ENCODE measurements around the gene DENND6B.
A peak's percentile ranks its signal among the peaks of the same experiment; 100 is the strongest.

DNA sequence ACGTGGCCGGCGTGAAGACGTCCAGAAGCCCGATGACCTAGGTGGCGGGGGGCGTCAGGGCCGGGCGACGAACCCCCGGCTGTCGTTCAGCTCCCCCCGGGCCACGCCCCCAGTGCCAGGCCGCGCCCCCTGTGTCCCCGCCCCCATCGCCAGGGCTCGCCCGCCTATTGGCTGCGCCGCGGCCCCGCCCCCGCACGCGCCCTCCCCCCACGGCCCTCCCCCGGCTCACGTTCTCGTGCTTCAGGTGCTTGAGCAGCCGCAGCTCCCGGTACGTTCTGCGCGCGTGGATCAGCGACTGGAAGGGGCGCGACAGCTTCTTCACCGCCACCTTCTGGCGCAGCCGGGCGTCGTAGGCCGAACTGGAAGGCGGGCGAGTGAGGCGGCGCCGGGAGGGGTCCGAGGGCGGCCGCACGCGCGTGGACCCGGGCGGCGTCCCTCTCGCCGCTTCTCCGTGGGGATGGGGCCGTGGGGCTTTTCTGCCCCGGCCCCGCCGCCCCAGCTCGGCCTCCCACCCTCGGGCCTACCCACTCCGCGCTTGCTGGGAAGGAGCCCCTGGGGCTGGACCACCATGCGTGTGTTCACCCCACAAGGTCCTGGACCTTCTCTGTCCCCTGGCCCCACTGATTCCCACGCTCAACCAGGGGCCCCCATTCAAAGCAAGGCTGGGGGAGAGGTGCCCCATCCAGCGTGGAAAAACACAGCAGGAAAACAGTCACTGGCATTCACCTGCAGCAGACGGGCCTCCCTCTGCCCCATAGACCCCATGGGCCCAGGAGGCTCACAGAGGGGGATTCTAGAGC is 59.0 kb downstream of the DENND6B start:
- TF ChIP-seq EZH2phosphoT487 (IDR thresholded peaks at IDR 0.05; ENCODE audit: unreplicated experiment) (no peak), ZNF331 (CRISPR knock-in tag; IDR thresholded peaks at IDR 0.05; ENCODE audit: low read depth) (no peak), POLR2AphosphoS5 (IDR thresholded peaks at IDR 0.05; ENCODE audit: low read depth) (no peak), EZH2 (IDR thresholded peaks at IDR 0.05; ENCODE audit: low read depth, unreplicated experiment) (no peak)
- TF ChIP-seq, protein P1, sequence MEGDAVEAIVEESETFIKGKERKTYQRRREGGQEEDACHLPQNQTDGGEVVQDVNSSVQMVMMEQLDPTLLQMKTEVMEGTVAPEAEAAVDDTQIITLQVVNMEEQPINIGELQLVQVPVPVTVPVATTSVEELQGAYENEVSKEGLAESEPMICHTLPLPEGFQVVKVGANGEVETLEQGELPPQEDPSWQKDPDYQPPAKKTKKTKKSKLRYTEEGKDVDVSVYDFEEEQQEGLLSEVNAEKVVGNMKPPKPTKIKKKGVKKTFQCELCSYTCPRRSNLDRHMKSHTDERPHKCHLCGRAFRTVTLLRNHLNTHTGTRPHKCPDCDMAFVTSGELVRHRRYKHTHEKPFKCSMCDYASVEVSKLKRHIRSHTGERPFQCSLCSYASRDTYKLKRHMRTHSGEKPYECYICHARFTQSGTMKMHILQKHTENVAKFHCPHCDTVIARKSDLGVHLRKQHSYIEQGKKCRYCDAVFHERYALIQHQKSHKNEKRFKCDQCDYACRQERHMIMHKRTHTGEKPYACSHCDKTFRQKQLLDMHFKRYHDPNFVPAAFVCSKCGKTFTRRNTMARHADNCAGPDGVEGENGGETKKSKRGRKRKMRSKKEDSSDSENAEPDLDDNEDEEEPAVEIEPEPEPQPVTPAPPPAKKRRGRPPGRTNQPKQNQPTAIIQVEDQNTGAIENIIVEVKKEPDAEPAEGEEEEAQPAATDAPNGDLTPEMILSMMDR (conservative IDR thresholded peaks at IDR 0.05; ENCODE audit: low read depth in 2 of 2): 0 out of 4 replicates have a peak, but pooled peaks have one; percentile 9 to 14
- TF ChIP-seq, protein P2, sequence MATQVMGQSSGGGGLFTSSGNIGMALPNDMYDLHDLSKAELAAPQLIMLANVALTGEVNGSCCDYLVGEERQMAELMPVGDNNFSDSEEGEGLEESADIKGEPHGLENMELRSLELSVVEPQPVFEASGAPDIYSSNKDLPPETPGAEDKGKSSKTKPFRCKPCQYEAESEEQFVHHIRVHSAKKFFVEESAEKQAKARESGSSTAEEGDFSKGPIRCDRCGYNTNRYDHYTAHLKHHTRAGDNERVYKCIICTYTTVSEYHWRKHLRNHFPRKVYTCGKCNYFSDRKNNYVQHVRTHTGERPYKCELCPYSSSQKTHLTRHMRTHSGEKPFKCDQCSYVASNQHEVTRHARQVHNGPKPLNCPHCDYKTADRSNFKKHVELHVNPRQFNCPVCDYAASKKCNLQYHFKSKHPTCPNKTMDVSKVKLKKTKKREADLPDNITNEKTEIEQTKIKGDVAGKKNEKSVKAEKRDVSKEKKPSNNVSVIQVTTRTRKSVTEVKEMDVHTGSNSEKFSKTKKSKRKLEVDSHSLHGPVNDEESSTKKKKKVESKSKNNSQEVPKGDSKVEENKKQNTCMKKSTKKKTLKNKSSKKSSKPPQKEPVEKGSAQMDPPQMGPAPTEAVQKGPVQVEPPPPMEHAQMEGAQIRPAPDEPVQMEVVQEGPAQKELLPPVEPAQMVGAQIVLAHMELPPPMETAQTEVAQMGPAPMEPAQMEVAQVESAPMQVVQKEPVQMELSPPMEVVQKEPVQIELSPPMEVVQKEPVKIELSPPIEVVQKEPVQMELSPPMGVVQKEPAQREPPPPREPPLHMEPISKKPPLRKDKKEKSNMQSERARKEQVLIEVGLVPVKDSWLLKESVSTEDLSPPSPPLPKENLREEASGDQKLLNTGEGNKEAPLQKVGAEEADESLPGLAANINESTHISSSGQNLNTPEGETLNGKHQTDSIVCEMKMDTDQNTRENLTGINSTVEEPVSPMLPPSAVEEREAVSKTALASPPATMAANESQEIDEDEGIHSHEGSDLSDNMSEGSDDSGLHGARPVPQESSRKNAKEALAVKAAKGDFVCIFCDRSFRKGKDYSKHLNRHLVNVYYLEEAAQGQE (IDR thresholded peaks at IDR 0.05; ENCODE audit: unreplicated experiment): no peak

Measured in GM23338 (cell line).